Measurements from ENCODE around the gene PROKR1.

The PROKR1 gene

GRCh38 chr2:68605939-68606338, 37.4 kb upstream of the PROKR1 start:
- no peak for DNase-seq (ENCODE audit: low read depth)
- TF ChIP-seq, protein P1, sequence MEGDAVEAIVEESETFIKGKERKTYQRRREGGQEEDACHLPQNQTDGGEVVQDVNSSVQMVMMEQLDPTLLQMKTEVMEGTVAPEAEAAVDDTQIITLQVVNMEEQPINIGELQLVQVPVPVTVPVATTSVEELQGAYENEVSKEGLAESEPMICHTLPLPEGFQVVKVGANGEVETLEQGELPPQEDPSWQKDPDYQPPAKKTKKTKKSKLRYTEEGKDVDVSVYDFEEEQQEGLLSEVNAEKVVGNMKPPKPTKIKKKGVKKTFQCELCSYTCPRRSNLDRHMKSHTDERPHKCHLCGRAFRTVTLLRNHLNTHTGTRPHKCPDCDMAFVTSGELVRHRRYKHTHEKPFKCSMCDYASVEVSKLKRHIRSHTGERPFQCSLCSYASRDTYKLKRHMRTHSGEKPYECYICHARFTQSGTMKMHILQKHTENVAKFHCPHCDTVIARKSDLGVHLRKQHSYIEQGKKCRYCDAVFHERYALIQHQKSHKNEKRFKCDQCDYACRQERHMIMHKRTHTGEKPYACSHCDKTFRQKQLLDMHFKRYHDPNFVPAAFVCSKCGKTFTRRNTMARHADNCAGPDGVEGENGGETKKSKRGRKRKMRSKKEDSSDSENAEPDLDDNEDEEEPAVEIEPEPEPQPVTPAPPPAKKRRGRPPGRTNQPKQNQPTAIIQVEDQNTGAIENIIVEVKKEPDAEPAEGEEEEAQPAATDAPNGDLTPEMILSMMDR (IDR thresholded peaks at IDR 0.05; ENCODE audit: control insufficient read depth, insufficient read depth, low read depth, low read length, missing control alignments) = no peak

DNA sequence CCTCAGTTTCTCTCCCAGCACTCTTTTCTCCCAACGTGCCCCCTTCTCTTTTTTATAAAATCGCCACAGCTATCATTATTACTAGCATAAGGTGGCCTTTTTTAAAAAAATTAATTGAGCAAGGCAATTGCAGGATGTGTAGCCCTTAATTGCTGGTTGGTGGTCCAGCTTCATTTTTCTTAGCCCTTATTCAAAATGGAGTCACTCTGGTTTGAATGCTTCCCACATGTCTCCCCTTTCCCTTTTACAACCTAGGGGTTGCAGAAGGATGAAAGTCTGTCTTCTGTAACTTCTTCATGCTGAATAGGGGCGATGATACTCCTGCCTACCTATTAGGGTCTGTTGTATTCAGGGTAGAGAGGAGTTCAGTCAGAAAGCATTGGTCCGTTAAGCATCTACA, 36.6 kb upstream of the PROKR1 start:
- no peak for DNase-seq (ENCODE audit: low read depth)
- H3K4me3 ChIP-seq (ENCODE audit: control insufficient read depth, low read depth, low read length) = no peak overlapping the region
- TF ChIP-seq, protein P1 (IDR thresholded peaks at IDR 0.05; ENCODE audit: control insufficient read depth, insufficient read depth, low read depth, low read length, missing control alignments) = no peak

More at GRCh38 chr2:68605939-68606338, 37.4 kb upstream of the PROKR1 start:
- H3K4me3 ChIP-seq (ENCODE audit: control insufficient read depth, low read depth, low read length) = no peak overlapping the region

- TF ChIP-seq, protein P1 (IDR thresholded peaks at IDR 0.05; ENCODE audit: control insufficient read depth, insufficient read depth, low read depth, low read length, missing control alignments) = no peak
- no peak for DNase-seq (ENCODE audit: low read depth)
- H3K4me3 ChIP-seq (ENCODE audit: control insufficient read depth, low read depth, low read length) = no peak overlapping the region
Measured at GRCh38 chr2:68607837-68608236, 35.5 kb upstream of the PROKR1 start.

DNA sequence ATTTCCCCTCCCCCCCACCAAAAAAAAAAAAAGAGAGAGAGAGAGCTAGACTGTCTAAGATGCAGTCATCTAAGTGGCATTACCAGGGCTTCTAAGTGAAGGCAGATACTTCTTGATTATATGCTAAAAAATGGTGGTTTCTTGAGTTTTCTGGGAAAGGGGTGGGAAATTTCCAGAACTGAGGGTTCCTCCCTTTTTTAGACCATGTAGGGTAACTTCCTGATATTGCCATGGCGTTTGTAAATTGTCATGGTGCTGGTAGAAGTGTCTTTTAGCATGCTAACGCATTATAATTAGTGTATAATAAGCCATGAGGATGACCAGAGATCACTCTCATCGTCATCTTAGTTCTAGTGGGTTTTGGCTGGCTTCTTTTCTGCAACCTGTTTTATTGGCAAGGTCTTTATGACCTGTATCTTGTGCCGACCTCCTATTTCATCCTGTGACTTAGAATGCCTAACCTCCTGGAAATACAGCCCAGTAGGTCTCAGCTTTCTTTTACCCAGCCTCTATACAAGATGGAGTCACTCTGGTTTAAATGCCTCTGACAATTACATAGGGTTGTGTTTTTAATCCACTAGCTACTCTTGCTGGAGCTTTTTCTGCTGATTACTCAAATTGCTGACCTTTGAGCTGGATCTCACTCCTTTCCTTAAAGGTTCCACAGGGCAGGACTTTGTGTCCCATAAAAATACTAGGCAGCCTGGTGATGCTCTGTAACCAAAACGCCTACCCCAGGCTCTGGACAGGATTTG, 30.4 kb upstream of the PROKR1 start:
- H3K4me3 ChIP-seq (ENCODE audit: control insufficient read depth, low read depth, low read length) = no peak overlapping the region
- TF ChIP-seq, protein P1 (IDR thresholded peaks at IDR 0.05; ENCODE audit: control insufficient read depth, insufficient read depth, low read depth, low read length, missing control alignments) = no peak
- DNase-seq (ENCODE audit: low read depth) = no peak

- H3K4me3 ChIP-seq (ENCODE audit: control insufficient read depth, low read depth, low read length) = no peak overlapping the region
- TF ChIP-seq, protein P1 (IDR thresholded peaks at IDR 0.05; ENCODE audit: control insufficient read depth, insufficient read depth, low read depth, low read length, missing control alignments) = no peak
- DNase-seq (ENCODE audit: low read depth) = no peak
Measured at GRCh38 chr2:68620772-68621171, 22.6 kb upstream of the PROKR1 start.

- no peak overlapping the region for H3K4me3 ChIP-seq (ENCODE audit: control insufficient read depth, low read depth, low read length)
- TF ChIP-seq, protein P1 (IDR thresholded peaks at IDR 0.05; ENCODE audit: control insufficient read depth, insufficient read depth, low read depth, low read length, missing control alignments) = no peak
- DNase-seq (ENCODE audit: low read depth) = no peak
Measured at GRCh38 chr2:68623820-68624219, 19.6 kb upstream of the PROKR1 start.
